WTC11 (cell line): ENCODE data around the gene CELF4. TPM values are rescaled to one million over a fixed set of nuclear protein-coding genes. Genes with fewer than 3 reads are reported as not detected.

Experiments used
- ATAC-seq: fragments of 200-7000 bp; cut with Tn5 transposase; 2 replicates; pipeline ENCODE4 v1.10.0; 2021; ENCODE audit warnings: mild to moderate bottlenecking, moderate library complexity
- CTCF ChIA-PET: fragments of 300-600 bp; sonication (Branson Sonifier 250); formaldehyde crosslinking; loops from one replicate; lab custom pipeline; 2021; ENCODE audit warnings: antibody characterized with exemption; lab: Charles Lee
- POLR2A ChIA-PET: fragments of 350-600 bp; sonication (Branson Sonifier 250); formaldehyde crosslinking; loops from one replicate; lab custom pipeline; 2021; ENCODE audit warnings: antibody characterized with exemption; lab: Charles Lee
- DNase-seq: peaks from one replicate; pipeline ENCODE4 v3.0.0; 2021; ENCODE audit warnings: low spot score
- H3K27ac Mint-ChIP-seq: 2 replicates; pipeline ENCODE4 v1.8.0; 2021; ENCODE audit warnings: mixed read lengths
- H3K27me3 Mint-ChIP-seq: 2 replicates; pipeline ENCODE4 v1.8.0; 2021; ENCODE audit warnings: low read depth, mild to moderate bottlenecking, moderate library complexity, mixed read lengths
- H3K36me3 Mint-ChIP-seq: 2 replicates; pipeline ENCODE4 v1.8.0; 2021; ENCODE audit warnings: mixed read lengths
- H3K4me1 Mint-ChIP-seq: 2 replicates; pipeline ENCODE4 v1.8.0; 2022; ENCODE audit warnings: mixed read lengths
- H3K4me3 Mint-ChIP-seq: 2 replicates; pipeline ENCODE4 v1.8.0; 2021; ENCODE audit warnings: mild to moderate bottlenecking, moderate library complexity, mixed read lengths
- H3K9me3 Mint-ChIP-seq: 2 replicates; pipeline ENCODE4 v1.8.0; 2021; ENCODE audit warnings: mixed read lengths
- FOXJ3 ChIP-seq: sonication (generic); formaldehyde crosslinking; IDR thresholded peaks from 2 replicates; pipeline ENCODE4 v1.9.0; 2021; ENCODE audit warnings: missing genetic modification reagents, mild to moderate bottlenecking, borderline replicate concordance
- FOXK1 ChIP-seq: sonication (generic); formaldehyde crosslinking; IDR thresholded peaks from 2 replicates; pipeline ENCODE4 v1.8.0; 2022; ENCODE audit warnings: mild to moderate bottlenecking, moderate library complexity, missing genetic modification reagents
- GABPB1 ChIP-seq: sonication (generic); formaldehyde crosslinking; IDR thresholded peaks from 2 replicates; pipeline ENCODE4 v1.8.1; 2023; ENCODE audit warnings: mild to moderate bottlenecking, missing genetic modification reagents
- HMGA2 ChIP-seq: fragments of 250-450 bp; sonication (Bioruptor Pico); IDR thresholded peaks from 2 replicates; pipeline ENCODE4 v1.4.0; 2021; ENCODE audit warnings: mild to moderate bottlenecking, moderate library complexity
- NFE2L1 ChIP-seq: sonication (generic); formaldehyde crosslinking; IDR thresholded peaks from 2 replicates; pipeline ENCODE4 v1.8.1; 2023; ENCODE audit warnings: missing genetic modification reagents
- NFYB ChIP-seq: sonication (generic); formaldehyde crosslinking; conservative IDR thresholded peaks from 2 replicates; pipeline ENCODE4 v1.8.0; 2022; ENCODE audit warnings: low read depth, missing genetic modification reagents
- NR3C1 ChIP-seq: sonication (generic); formaldehyde crosslinking; conservative IDR thresholded peaks from 2 replicates; pipeline ENCODE4 v1.8.1; 2023; ENCODE audit warnings: low read depth, mild to moderate bottlenecking, missing genetic modification reagents
- SMAD4 ChIP-seq: sonication (generic); formaldehyde crosslinking; IDR thresholded peaks from 2 replicates; pipeline ENCODE4 v1.8.0; 2022; ENCODE audit warnings: mild to moderate bottlenecking, missing genetic modification reagents
- SP1 ChIP-seq: sonication (generic); formaldehyde crosslinking; conservative IDR thresholded peaks from 2 replicates; pipeline ENCODE4 v1.8.1; 2022; ENCODE audit warnings: missing genetic modification reagents
- TCF7 ChIP-seq: sonication (generic); formaldehyde crosslinking; IDR thresholded peaks from 2 replicates; pipeline ENCODE4 v1.8.0; 2022; ENCODE audit warnings: mild to moderate bottlenecking, low read depth, missing genetic modification reagents, moderate library complexity
- ZNF317 ChIP-seq: sonication (generic); formaldehyde crosslinking; IDR thresholded peaks from 2 replicates; pipeline ENCODE4 v1.8.1; 2023; ENCODE audit warnings: low read depth, mild to moderate bottlenecking, moderate library complexity, missing genetic modification reagents, borderline replicate concordance
- total RNA-seq: library from RNA; stranded (reverse); gene quantifications from 3 replicates; pipeline ENCODE4 v1.2.3, GENCODE V29; 2021
- TF ChIP-seq, protein P1 (sequence below): sonication (generic); formaldehyde crosslinking; IDR thresholded peaks from 2 replicates; pipeline ENCODE4 v1.8.0; 2023; ENCODE audit warnings: mild to moderate bottlenecking, missing genetic modification reagents
- TF ChIP-seq, protein P2 (sequence below): sonication (generic); formaldehyde crosslinking; IDR thresholded peaks from 2 replicates; pipeline ENCODE4 v1.8.0; 2022; ENCODE audit warnings: mild to moderate bottlenecking, missing genetic modification reagents
- TF ChIP-seq, protein P3 (sequence below): sonication (generic); formaldehyde crosslinking; IDR thresholded peaks from 2 replicates; pipeline ENCODE4 v1.8.0; 2022; ENCODE audit warnings: mild to moderate bottlenecking, missing genetic modification reagents
- TF ChIP-seq, protein P4 (sequence below): sonication (generic); formaldehyde crosslinking; IDR thresholded peaks from 2 replicates; pipeline ENCODE4 v1.8.1; 2023; ENCODE audit warnings: mild to moderate bottlenecking, missing genetic modification reagents
- TF ChIP-seq, protein P5 (sequence below): fragments of 250-450 bp; sonication (Bioruptor Pico); IDR thresholded peaks from 2 replicates; pipeline ENCODE4 v1.9.0; 2021; ENCODE audit warnings: mild to moderate bottlenecking
- TF ChIP-seq, protein P6 (sequence below): sonication (generic); formaldehyde crosslinking; IDR thresholded peaks from 2 replicates; pipeline ENCODE4 v1.8.1; 2023; ENCODE audit warnings: mild to moderate bottlenecking, missing genetic modification reagents, moderate library complexity

The CELF4 gene
- total RNA-seq, 1 experiment from 2014 or later = 2.9 TPM

DNA sequence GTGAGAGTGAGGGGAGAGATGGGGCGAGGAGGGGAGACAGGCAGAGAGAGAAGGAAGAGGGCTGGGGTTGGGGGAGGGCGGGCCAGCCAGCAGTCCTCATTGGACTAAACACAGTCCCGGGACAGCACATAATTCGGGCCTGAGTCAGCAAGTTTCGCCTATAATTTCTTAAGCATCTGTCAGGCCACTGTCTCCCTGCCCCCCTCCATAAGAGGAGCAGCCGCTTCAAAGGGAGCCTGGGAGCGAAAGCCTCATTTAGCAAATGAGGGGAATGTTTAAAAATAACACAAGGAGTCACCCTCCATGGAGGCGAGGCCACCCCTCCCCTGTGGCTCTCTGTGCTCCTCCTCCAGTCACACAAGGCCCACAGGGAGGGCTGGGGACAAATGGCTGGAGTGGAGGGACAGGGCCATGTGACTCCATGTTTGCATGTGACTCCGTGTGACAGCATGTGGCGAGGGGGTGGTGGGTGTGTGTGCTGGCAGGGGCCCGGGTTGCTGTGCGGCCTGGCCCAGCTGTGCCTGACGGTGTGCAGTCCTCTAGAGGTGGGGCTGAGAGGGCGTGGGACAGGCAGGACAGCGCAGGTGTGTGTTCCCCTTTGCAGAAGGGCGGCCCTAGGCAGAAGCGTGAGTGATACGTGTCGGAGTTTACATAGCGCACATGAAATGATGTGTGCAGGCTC, 162.4 kb downstream of the CELF4 start:
- Mint-ChIP-seq H3K9me3 (no peaks in the 10 kb centered on the region), H3K36me3 (no peaks in the 10 kb centered on the region), H3K27ac (no peak overlapping the region), H3K4me3 (no peak overlapping the region), H3K4me1 (peaks cover 17% of the 10 kb centered on the region), H3K27me3 (peaks cover 6% of the 10 kb centered on the region; the same call in 1 of the 2 replicates)
- POLR2A ChIA-PET = interaction anchor here (0.6 kb wide), 1 partner anchor 1150 kb away, joined by 3 read pairs; no protein-coding TSS in a partner anchor
- no peak for DNase-seq
- ATAC-seq = peak; percentile 53
- TF ChIP-seq ZNF317 (CRISPR knock-in tag) (no peak), FOXJ3 (CRISPR knock-in tag) (no peak), SP1 (CRISPR knock-in tag) (no peak), NFYB (CRISPR knock-in tag) (no peak), FOXK1 (CRISPR knock-in tag) (no peak), SMAD4 (CRISPR knock-in tag) (no peak), GABPB1 (CRISPR knock-in tag) (no peak), NFE2L1 (no peak), NR3C1 (CRISPR knock-in tag) (no peak), TCF7 (CRISPR knock-in tag) (no peak), HMGA2 (CRISPR knock-in tag) (no peak)
- TF ChIP-seq, protein P1, sequence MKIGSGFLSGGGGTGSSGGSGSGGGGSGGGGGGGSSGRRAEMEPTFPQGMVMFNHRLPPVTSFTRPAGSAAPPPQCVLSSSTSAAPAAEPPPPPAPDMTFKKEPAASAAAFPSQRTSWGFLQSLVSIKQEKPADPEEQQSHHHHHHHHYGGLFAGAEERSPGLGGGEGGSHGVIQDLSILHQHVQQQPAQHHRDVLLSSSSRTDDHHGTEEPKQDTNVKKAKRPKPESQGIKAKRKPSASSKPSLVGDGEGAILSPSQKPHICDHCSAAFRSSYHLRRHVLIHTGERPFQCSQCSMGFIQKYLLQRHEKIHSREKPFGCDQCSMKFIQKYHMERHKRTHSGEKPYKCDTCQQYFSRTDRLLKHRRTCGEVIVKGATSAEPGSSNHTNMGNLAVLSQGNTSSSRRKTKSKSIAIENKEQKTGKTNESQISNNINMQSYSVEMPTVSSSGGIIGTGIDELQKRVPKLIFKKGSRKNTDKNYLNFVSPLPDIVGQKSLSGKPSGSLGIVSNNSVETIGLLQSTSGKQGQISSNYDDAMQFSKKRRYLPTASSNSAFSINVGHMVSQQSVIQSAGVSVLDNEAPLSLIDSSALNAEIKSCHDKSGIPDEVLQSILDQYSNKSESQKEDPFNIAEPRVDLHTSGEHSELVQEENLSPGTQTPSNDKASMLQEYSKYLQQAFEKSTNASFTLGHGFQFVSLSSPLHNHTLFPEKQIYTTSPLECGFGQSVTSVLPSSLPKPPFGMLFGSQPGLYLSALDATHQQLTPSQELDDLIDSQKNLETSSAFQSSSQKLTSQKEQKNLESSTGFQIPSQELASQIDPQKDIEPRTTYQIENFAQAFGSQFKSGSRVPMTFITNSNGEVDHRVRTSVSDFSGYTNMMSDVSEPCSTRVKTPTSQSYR (CRISPR knock-in tag) = no peak
- TF ChIP-seq, protein P2, sequence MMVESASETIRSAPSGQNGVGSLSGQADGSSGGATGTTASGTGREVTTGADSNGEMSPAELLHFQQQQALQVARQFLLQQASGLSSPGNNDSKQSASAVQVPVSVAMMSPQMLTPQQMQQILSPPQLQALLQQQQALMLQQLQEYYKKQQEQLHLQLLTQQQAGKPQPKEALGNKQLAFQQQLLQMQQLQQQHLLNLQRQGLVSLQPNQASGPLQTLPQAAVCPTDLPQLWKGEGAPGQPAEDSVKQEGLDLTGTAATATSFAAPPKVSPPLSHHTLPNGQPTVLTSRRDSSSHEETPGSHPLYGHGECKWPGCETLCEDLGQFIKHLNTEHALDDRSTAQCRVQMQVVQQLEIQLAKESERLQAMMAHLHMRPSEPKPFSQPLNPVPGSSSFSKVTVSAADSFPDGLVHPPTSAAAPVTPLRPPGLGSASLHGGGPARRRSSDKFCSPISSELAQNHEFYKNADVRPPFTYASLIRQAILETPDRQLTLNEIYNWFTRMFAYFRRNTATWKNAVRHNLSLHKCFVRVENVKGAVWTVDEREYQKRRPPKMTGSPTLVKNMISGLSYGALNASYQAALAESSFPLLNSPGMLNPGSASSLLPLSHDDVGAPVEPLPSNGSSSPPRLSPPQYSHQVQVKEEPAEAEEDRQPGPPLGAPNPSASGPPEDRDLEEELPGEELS (CRISPR knock-in tag) = no peak
- TF ChIP-seq, protein P3, sequence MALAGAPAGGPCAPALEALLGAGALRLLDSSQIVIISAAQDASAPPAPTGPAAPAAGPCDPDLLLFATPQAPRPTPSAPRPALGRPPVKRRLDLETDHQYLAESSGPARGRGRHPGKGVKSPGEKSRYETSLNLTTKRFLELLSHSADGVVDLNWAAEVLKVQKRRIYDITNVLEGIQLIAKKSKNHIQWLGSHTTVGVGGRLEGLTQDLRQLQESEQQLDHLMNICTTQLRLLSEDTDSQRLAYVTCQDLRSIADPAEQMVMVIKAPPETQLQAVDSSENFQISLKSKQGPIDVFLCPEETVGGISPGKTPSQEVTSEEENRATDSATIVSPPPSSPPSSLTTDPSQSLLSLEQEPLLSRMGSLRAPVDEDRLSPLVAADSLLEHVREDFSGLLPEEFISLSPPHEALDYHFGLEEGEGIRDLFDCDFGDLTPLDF (CRISPR knock-in tag) = no peak
- TF ChIP-seq, protein P4, sequence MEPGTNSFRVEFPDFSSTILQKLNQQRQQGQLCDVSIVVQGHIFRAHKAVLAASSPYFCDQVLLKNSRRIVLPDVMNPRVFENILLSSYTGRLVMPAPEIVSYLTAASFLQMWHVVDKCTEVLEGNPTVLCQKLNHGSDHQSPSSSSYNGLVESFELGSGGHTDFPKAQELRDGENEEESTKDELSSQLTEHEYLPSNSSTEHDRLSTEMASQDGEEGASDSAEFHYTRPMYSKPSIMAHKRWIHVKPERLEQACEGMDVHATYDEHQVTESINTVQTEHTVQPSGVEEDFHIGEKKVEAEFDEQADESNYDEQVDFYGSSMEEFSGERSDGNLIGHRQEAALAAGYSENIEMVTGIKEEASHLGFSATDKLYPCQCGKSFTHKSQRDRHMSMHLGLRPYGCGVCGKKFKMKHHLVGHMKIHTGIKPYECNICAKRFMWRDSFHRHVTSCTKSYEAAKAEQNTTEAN (CRISPR knock-in tag) = no peak
- TF ChIP-seq, protein P5, sequence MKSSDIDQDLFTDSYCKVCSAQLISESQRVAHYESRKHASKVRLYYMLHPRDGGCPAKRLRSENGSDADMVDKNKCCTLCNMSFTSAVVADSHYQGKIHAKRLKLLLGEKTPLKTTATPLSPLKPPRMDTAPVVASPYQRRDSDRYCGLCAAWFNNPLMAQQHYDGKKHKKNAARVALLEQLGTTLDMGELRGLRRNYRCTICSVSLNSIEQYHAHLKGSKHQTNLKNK (CRISPR knock-in tag) = no peak
- TF ChIP-seq, protein P6, sequence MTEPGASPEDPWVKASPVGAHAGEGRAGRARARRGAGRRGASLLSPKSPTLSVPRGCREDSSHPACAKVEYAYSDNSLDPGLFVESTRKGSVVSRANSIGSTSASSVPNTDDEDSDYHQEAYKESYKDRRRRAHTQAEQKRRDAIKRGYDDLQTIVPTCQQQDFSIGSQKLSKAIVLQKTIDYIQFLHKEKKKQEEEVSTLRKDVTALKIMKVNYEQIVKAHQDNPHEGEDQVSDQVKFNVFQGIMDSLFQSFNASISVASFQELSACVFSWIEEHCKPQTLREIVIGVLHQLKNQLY (CRISPR knock-in tag) = no peak
- CTCF ChIA-PET = interaction anchor here (1.1 to 1.5 kb wide), 2 partner anchors 9 to 81 kb away, joined by 3 to 4 read pairs; no protein-coding TSS in a partner anchor
